Tibial nerve (tissue), 4 donors: Measurements from ENCODE around the gene CATSPERZ.

Source experiments
- EP300 ChIP-seq, 2 donors: sonication (generic); formaldehyde crosslinking; IDR thresholded peaks; one replicate each; pipeline ENCODE4 v1.6.1; 2017; ENCODE audit warnings: antibody characterized with exemption in 2 of 2, mild to moderate bottlenecking in 1 of 2
- TF ChIP-seq, protein P1 (sequence below), 5 experiments: fragments of 200-600 bp in 3 of 5; fragments of 450-650 bp in 2 of 5; sonication (generic) in 3 of 5; IDR thresholded peaks; one replicate each; pipeline ENCODE4 v1.5.1; 2016 to 2019; ENCODE audit warnings: antibody characterized with exemption in 5 of 5, mild to moderate bottlenecking in 3 of 5, moderate library complexity in 2 of 5

DNA sequence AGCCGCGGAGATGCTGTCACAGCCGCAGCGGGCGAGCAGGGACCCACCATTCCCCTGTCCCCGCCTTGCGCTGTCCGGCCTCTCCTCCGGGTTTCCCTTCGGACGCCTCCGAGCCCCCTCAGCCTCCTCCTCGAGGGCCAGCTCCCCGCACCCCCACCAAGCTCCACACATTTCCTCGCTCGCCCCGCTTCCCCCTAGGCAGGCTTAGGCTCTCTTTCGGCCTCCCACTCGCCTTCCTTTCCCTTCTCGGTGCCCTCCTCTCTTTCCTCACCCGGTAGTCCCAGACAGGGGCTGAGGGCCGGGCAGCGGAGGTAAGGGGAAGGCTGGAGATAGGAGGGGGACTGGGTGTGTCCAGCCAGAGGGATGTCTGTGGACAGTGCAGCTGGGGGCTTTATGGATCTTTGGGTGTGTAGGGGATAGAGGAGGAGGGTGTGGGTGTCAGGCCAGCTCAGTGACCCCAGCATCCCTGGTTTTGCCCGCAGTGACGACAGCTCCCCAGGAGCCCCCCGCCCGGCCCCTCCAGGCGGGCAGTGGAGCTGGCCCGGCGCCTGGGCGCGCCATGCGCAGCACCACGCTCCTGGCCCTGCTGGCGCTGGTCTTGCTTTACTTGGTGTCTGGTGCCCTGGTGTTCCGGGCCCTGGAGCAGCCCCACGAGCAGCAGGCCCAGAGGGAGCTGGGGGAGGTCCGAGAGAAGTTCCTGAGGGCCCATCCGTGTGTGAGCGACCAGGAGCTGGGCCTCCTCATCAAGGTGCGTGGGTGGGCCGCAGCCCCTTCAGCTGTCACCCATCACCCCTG is 7.5 kb upstream of the CATSPERZ start:
- TF ChIP-seq, protein P1, sequence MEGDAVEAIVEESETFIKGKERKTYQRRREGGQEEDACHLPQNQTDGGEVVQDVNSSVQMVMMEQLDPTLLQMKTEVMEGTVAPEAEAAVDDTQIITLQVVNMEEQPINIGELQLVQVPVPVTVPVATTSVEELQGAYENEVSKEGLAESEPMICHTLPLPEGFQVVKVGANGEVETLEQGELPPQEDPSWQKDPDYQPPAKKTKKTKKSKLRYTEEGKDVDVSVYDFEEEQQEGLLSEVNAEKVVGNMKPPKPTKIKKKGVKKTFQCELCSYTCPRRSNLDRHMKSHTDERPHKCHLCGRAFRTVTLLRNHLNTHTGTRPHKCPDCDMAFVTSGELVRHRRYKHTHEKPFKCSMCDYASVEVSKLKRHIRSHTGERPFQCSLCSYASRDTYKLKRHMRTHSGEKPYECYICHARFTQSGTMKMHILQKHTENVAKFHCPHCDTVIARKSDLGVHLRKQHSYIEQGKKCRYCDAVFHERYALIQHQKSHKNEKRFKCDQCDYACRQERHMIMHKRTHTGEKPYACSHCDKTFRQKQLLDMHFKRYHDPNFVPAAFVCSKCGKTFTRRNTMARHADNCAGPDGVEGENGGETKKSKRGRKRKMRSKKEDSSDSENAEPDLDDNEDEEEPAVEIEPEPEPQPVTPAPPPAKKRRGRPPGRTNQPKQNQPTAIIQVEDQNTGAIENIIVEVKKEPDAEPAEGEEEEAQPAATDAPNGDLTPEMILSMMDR (IDR thresholded peaks at IDR 0.05) = no peak
- no peak for TF ChIP-seq EP300 (IDR thresholded peaks at IDR 0.05)
